NCI-H345 treated with DMSO at 0.1 percent for 48 hours (cell line): Measurements from ENCODE around the gene LRP5.
A peak's percentile ranks its signal among the peaks of the same experiment; 100 is the strongest.
"Not testable (repeated sequence)": the region's sequence is repeated elsewhere in the genome, so short reads cannot be mapped to it uniquely, and the experiment has no call there.

Source experiments
- DNase-seq: peaks from one replicate; lab custom pipeline; 2025; ENCODE audit not compliant: unreplicated experiment; lab: John Stamatoyannopoulos, UW

Gene LRP5

DNA sequence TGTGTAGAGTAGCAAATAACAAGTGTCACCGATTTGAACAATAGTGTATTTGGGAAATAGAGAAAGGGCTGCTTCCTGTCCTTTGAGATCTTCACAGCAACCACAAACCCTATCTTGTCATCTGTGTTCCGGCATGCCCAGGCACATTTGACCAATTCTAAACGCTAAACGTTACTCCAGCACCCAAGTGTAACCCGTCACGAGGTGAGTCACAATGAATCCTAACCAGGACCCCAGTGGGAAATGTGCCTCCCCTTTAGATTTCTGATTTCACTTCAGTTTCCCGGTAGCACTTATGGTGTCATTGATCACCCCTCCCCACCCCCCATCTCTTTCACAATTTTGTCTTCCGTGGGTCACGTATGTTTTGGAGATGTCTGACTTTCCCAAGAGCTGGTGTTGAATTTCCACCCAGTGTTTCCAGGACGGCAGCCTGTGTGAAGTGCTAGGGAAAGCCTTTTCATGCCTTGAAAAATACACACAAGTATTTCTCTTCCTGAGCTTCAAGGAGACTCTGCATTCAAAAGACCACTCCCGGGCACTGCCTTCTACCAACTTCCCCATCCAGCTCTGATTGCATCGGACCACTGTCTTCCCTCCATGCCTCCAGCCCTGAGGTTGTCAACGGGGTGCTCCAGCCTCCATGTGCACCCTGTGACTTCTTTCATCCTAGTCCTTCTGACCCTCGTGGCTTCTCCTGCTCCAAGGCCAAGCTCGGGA lies 30.1 kb upstream of the LRP5 start:
- DNase-seq: no peak

- DNase-seq: no peak
Observed at GRCh38 chr11:68282861-68283230, 29.5 kb upstream of the LRP5 start.

DNA sequence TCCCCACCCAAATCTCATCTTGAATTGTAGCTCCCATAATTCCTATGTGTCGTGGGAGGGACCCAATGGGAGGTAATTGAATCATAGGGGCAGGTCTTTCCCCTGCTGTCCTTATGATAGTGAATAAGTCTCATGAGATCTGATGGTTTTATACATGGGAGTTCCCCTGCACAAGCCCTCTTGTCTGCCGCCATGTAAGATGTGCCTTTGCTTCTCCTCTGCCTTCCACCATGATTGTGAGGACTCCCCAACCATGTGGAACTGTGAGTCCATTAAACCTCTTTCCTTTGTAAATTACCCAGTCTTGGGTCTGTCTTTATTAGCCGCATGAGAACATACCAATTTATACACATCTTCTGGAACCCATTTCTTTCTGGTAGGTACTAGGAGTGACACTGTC lies 27.8 kb upstream of the LRP5 start:
- DNase-seq: not testable (repeated sequence)

DNA sequence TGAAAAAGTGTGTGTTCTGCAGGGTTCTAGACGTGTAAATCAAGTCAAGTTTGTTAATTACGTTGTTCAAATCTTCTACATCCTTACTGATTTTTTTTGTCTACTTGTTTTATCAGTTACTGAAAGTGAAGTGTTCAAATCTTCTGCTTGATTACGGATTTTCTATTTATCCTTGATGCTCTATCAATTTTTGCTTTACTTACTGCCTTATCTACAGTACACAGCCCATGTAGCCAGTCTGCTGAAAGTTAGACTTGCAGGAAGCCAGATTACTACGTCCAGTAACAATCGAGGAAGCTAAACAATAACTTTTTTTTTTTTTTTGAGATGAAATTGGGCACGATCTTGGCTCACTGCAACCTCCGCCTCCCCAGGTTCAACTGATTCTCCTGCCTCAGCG lies 25.0 kb upstream of the LRP5 start:
- no peak for DNase-seq

DNA sequence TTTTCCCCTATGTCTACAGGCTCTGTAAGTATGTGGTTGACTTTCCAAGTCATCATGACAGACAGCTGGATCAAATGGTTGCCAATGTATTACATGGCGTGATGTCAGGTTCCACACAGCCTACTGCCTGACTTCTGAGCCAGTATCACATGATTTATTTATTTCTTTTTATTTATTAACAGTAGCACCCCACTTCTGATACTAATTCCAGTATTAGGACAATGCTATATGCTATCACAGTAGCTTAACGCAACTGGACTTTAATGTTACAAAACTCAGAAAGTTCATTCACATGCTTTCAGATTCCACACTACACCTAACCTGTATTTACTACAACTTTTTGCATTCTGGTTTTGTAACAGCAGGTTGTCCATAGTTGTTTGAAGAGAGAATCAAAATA lies 22.9 kb upstream of the LRP5 start:
- no peak for DNase-seq

GRCh38 chr11:68293708-68294107 lies 18.7 kb upstream of the LRP5 start:
- DNase-seq: no peak

- DNase-seq: no peak
Observed at GRCh38 chr11:68295271-68295670, 17.1 kb upstream of the LRP5 start.

DNA sequence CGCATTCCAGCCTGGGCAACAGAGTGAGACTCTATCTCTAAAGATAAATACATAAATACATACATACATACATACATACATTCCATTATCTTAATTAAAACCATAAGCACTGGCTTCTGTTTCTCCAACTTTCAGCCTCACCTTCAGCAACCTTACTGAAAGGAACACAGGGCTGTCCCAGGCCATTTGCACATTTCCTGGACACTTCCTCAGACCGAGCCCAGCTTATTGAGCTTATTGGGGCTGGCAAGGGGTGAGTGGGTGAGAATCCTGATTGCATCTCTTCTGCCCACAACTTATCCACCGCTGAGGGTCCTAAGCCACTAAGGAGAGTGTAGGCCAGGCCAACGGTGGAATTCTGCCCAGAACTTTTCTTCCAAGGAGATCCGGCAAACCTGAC lies 16.5 kb upstream of the LRP5 start:
- no peak for DNase-seq

GRCh38 chr11:68296344-68297051 lies 15.9 kb upstream of the LRP5 start:
- no peak for DNase-seq

GRCh38 chr11:68297052-68297378 lies 15.4 kb upstream of the LRP5 start:
- no peak for DNase-seq

DNA sequence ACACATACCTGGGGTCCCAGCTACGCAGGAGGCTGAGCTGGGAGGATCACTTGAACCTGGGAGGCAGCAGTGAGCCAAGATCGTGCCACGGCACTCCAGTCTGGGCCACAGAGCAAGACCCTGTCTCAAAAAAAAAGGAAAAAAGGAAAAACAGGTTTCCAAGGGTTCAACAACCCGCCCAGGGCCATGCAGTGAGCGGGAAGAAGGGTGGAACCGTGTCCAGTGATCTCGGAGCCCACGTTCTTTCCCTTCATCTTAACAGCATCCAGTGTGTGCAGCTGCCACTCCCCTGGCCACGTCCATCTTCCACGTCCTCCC lies 14.9 kb upstream of the LRP5 start:
- DNase-seq: no peak

DNA sequence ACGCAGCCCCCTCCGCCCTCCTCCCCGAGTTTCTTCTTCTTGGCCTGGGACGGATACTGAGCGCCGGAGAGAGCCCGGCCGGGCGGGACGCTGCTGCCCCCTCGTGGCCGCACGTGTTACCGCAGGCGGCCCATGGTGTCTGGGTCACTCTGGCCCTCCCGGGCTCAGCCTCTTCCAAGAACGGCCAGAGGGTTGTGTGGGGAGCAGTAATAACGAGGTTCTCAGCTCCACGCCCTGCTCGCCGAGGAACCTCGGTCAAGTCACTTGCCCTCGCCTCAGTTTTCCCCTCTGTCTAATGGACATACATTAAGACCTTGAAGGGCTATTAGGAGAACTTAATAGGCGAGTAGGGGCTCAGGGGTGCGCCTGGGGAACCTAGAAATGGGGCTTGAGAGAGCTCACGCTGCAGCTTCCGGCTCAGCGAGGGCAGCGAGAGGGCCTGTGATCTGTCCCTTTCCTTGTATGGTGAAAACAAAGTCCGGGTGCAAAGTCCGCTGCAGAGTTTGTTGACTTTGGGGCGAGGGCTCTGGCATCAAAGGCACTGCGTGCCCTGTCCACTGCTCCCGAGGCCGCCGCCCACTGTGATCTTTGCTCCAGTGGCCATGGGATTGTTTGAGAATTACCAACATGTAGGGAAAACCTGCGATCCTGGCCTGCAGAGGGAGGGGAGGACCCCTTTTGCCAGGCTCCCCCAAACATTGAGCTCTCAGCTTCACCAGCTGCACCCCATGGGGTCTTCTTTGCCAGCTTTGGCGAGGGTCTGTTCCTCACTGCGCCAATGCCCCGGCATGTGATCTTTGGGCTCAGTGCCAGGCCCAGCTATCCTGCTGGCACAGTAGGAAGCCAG lies 14.4 kb upstream of the LRP5 start:
- peak; percentile 32 for DNase-seq

DNA sequence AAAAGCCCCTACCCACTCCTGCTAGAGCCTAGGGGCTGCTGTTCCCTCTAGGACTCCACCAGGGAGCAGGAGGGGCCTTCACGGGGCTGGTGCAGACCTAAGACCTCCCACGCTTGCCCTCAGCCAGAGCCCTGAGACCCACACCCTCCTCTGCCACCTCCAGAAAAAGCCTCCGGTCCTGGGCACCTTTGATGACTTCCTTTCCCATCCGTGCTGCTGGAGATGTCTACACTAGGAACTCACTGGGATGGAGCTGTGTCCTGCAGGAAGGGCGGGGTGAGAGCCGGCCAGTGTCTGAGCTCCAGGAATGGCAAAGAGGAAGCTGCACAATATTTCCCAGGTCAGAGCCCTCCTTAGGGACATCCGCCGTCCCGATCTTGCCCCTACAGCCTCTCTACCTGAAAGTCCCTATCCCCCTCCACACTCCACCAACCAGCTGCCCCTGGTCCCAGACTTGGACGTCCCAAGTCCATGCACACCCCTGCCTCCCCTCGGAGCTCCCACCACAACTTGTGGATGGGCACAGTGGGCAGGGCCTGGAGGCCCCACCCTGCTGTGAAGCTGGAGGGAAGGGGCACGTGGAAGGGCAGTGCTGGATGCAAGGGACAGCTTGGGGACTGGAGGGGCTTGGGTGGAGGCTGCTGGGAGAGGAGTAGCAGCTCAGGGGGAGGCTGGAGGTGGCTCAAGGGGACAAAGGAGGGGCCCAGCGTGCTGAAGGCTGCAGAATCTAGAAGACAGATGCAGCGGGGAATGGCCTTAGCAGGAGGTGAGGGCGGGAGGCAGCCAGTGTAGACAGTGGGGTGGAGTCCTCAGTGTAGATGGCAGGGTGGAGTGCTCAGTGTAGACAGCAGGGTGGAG lies 13.5 kb upstream of the LRP5 start:
- DNase-seq: no peak

GRCh38 chr11:68299517-68299879 lies 12.9 kb upstream of the LRP5 start:
- DNase-seq: not testable (repeated sequence)

DNA sequence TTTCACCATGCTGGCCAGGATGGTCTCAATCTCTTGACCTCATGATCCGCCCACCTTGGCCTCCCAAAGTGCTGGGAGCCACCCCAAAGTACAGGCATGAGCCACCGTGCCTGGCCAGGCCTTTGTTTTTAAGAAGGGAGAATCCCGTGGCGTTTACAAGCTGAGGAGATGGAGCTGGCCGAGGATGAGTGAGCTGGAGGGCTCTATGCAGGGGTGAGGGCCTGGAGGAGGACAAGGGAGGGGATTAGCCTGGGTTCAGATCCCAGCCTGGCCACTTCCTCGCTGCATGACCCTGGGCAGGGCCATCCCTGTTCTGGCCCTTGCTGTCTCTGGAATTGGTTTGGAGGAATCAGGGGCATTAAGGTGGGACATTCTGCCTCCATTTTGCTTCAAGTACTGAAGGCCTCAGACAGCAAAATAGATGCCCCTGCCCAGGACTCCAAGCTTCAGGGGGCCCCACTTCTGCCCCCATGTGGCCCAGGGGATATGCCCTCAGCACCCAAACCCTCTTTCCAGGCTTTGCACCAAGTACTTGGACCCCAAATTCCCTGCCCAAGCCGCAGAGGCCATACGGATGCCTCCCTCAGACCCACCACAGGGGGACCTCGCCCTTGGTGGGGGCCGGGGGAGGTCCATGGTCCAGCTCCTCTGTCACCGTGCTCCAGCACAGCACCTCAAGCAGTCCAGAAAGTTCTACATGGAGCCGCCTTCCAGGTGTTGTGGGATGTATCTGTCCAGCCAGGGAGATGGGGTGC lies 12.1 kb upstream of the LRP5 start:
- DNase-seq: no peak

- no peak for DNase-seq
Observed at GRCh38 chr11:68302256-68302655, 10.1 kb upstream of the LRP5 start.

- DNase-seq: no peak
Observed at GRCh38 chr11:68302670-68303069, 9.7 kb upstream of the LRP5 start.

GRCh38 chr11:68303083-68303482 lies 9.3 kb upstream of the LRP5 start:
- DNase-seq: no peak

GRCh38 chr11:68303982-68304780 lies 8.2 kb upstream of the LRP5 start:
- no peak for DNase-seq

DNA sequence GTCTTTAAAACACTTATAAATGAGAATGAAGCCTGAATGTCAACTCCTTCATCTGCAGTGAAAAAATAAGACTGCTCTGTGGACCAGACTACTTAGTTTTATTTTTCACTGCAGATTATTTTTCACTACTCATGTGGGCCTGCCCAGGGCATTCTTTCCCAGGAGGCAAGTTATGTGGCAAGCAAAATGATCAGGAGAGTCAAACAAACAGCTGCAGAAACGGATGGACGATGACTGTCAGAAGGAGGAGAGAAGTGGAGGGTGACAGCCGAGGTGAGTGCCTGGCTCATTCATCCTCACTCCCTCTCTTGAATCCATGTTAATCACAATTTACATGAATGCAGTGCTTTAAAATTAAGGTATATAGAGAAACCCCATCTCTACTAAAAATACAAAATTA lies 5.8 kb upstream of the LRP5 start:
- DNase-seq: no peak
